Neural cell (in vitro differentiated cells): ENCODE measurements around the gene DIDO1. TPM values are rescaled to one million over a fixed set of nuclear protein-coding genes. Genes with fewer than 3 reads are reported as not detected.

Experiments used
- H2AFZ ChIP-seq: fragments of 200-600, 300-800 bp; sonication (generic), shearing (Covaris generic); 2 replicates; pipeline ENCODE4 v1.6.0; 2014; ENCODE audit warnings: low read depth, mild to moderate bottlenecking, antibody characterized with exemption, low read length, moderate library complexity
- H3F3A ChIP-seq: fragments of 200-600 bp; shearing (Covaris generic); 2 replicates; pipeline ENCODE4 v1.6.1; 2016; ENCODE audit warnings: mild to moderate bottlenecking, moderate library complexity, mixed read lengths, antibody characterized with exemption, low read length; ENCODE audit not compliant: insufficient read depth, poor library complexity, severe bottlenecking
- H3K27ac ChIP-seq: fragments of 200-600, 300-800 bp; sonication (generic), shearing (Covaris generic); 2 replicates; pipeline ENCODE4 v1.5.1; 2014; ENCODE audit warnings: mild to moderate bottlenecking, low read length, moderate library complexity
- H3K27me3 ChIP-seq: fragments of 300-800, 200-600 bp; sonication (generic), shearing (Covaris generic); 2 replicates; pipeline ENCODE4 v1.6.0; 2014; ENCODE audit warnings: mild to moderate bottlenecking, low read depth, low read length, moderate library complexity; ENCODE audit not compliant: insufficient read depth
- H3K36me3 ChIP-seq: fragments of 300-800, 200-600 bp; sonication (generic), shearing (Covaris generic); 2 replicates; pipeline ENCODE4 v1.5.1; 2014; ENCODE audit warnings: mild to moderate bottlenecking, antibody characterized with exemption, low read length, moderate library complexity; ENCODE audit not compliant: insufficient read depth
- H3K4me2 ChIP-seq: fragments of 300-800, 200-600 bp; sonication (generic), shearing (Covaris generic); 2 replicates; pipeline ENCODE4 v1.6.0; 2014; ENCODE audit warnings: mild to moderate bottlenecking, low read length
- H3K4me3 ChIP-seq: fragments of 300-800, 200-600 bp; sonication (generic), shearing (Covaris generic); 2 replicates; pipeline ENCODE4 v1.5.1; 2014; ENCODE audit warnings: mild to moderate bottlenecking, low read length, moderate library complexity
- H3K79me2 ChIP-seq: fragments of 200-600 bp; shearing (Covaris generic); replicated peaks from 2 replicates; pipeline ENCODE4 v1.6.0; 2014; ENCODE audit warnings: mild to moderate bottlenecking, low read length, moderate library complexity; ENCODE audit not compliant: insufficient read depth
- H3K9ac ChIP-seq: fragments of 300-800, 200-600 bp; sonication (generic), shearing (Covaris generic); 2 replicates; pipeline ENCODE4 v1.6.1; 2016; ENCODE audit warnings: mild to moderate bottlenecking, low read length, mixed read lengths
- H3K9me2 ChIP-seq: fragments of 200-600 bp; shearing (Covaris generic); 2 replicates; pipeline ENCODE4 v1.6.1; 2016; ENCODE audit warnings: mild to moderate bottlenecking, low read length, mixed read lengths; ENCODE audit not compliant: insufficient read depth
- H3K9me3 ChIP-seq: fragments of 200-600, 300-800 bp; sonication (generic), shearing (Covaris generic); 2 replicates; pipeline ENCODE4 v1.6.1; 2016; ENCODE audit warnings: mild to moderate bottlenecking, mixed run types, low read length, moderate library complexity, mixed read lengths
- H4K20me1 ChIP-seq: fragments of 200-600 bp; shearing (Covaris generic); 2 replicates; pipeline ENCODE4 v1.6.1; 2016; ENCODE audit warnings: mild to moderate bottlenecking, mixed run types; ENCODE audit not compliant: insufficient read depth
- EP300 ChIP-seq: fragments of 450-650 bp; conservative IDR thresholded peaks from 2 replicates; pipeline ENCODE4 v1.6.1; 2014; ENCODE audit warnings: antibody characterized with exemption, mild to moderate bottlenecking, moderate library complexity; ENCODE audit not compliant: poor library complexity, severe bottlenecking
- EZH2 ChIP-seq: fragments of 200-600, 300-800 bp; shearing (Covaris generic), sonication (generic); IDR thresholded peaks from 2 replicates; pipeline ENCODE4 v1.6.1; 2014; ENCODE audit warnings: antibody characterized with exemption, low read length, borderline replicate concordance, mild to moderate bottlenecking; ENCODE audit not compliant: insufficient read depth, poor library complexity, severe bottlenecking
- MXI1 ChIP-seq: fragments of 450-650 bp; conservative IDR thresholded peaks from 2 replicates; pipeline ENCODE4 v1.6.1; 2014; ENCODE audit warnings: antibody characterized with exemption, mild to moderate bottlenecking; ENCODE audit not compliant: poor library complexity, severe bottlenecking
- POLR2AphosphoS5 ChIP-seq: IDR thresholded peaks from 2 replicates; pipeline ENCODE4 v1.6.1; 2012
- RAD21 ChIP-seq: fragments of 450-650 bp; conservative IDR thresholded peaks from 2 replicates; pipeline ENCODE4 v1.6.1; 2014; ENCODE audit warnings: antibody characterized with exemption, mild to moderate bottlenecking, moderate library complexity
- SMC3 ChIP-seq: fragments of 450-650 bp; conservative IDR thresholded peaks from 2 replicates; pipeline ENCODE4 v1.6.1; 2014; ENCODE audit warnings: antibody characterized with exemption, mild to moderate bottlenecking, moderate library complexity; ENCODE audit not compliant: poor library complexity
- TAF1 ChIP-seq: IDR thresholded peaks from 2 replicates; pipeline ENCODE4 v1.6.1; 2012; ENCODE audit warnings: low read depth
- polyA minus RNA-seq: library from RNA; depleted of rRNA, polyadenylated mRNA; stranded (reverse); fragments of >200 nt; gene quantifications from 2 replicates; pipeline ENCODE4 v1.2.3, GENCODE V29; 2014
- polyA plus RNA-seq: library from polyadenylated mRNA; depleted of rRNA; stranded (reverse); fragments of >200 nt; gene quantifications from 2 replicates; pipeline ENCODE4 v1.2.3, GENCODE V29; 2014
- TF ChIP-seq, protein P1 (sequence below): fragments of 450-650 bp; IDR thresholded peaks from 2 replicates; pipeline ENCODE4 v1.5.1; 2014; ENCODE audit warnings: antibody characterized with exemption, mild to moderate bottlenecking, moderate library complexity; ENCODE audit not compliant: poor library complexity, severe bottlenecking
- TF ChIP-seq, protein P2 (sequence below): IDR thresholded peaks from 2 replicates; pipeline ENCODE4 v1.6.1; 2012; ENCODE audit warnings: borderline replicate concordance

The DIDO1 gene
- 40.9 and 42.8 TPM in 2 replicates for polyA plus RNA-seq
- 86.7 and 87.6 TPM in 2 replicates for polyA minus RNA-seq

DNA sequence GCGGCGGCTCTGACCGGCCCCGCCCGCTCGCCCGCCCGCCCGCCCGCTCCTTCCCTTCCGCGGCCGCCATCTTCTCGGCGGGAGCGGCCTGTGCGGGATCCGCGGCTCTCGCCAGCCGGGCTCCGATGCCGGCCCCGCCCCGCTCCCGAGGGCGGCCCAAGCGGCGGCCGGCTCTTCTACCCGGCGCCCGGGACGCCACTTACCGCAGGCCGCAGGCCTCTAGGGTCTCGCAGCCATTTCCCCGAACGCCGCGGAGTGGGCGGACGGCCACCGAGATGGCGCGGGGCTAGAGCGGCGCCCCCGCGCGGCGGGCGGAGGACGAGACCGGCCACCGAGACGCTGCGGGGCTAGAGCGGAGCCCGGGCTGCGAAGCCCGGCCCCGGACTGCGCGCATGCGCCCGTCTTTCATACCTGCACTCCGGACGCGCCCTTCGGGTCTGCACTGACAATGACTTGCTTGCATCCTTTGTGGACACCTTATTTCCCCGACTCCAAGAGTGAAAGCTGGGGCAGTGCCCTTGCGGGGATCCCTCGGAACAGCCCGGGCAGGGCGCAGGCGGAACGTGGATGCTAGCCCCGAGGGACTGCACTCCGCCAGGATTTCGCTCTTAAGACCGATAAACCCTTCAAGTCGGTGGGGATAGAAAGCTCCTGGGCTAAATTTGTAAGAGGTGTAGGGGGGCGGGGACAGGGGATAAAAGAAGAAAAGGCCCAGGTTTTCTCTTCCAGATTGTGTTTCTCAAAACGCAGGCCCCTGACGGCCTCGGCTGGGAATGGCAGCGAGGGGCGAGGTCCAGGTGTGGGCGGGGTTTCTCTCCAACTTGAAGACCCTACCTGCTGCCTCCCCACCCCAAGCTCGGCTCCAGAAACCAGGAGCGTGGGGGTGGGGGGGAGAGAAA, at the start of gene DIDO1:
TSS of gene DIDO1 (minus strand) at position 277 of the 899 bp plus-strand sequence.
- Histone ChIP-seq H3K27ac (peak within 1 kb of the TSS; percentile 92), H3K9me2 (no peaks in the 10 kb centered on the region), H3K36me3 (no peaks in the 10 kb centered on the region), H3K9ac (peak within 1 kb of the TSS; percentile 97), H3K4me2 (peak within 1 kb of the TSS; percentile 90), H3F3A (peaks cover 3% of the 10 kb centered on the region), H4K20me1 (peaks cover 11% of the 10 kb centered on the region), H3K79me2 (peaks cover 86% of the 10 kb centered on the region), H3K9me3 (no peaks in the 10 kb centered on the region), H3K27me3 (no peaks in the 10 kb centered on the region), H3K4me3 (peak within 1 kb of the TSS; percentile 98), H2AFZ (peak within 1 kb of the TSS; percentile 73)
- peak; percentile 72 for TF ChIP-seq MXI1
- peak; percentile 51 for TF ChIP-seq RAD21
- TF ChIP-seq, protein P1, sequence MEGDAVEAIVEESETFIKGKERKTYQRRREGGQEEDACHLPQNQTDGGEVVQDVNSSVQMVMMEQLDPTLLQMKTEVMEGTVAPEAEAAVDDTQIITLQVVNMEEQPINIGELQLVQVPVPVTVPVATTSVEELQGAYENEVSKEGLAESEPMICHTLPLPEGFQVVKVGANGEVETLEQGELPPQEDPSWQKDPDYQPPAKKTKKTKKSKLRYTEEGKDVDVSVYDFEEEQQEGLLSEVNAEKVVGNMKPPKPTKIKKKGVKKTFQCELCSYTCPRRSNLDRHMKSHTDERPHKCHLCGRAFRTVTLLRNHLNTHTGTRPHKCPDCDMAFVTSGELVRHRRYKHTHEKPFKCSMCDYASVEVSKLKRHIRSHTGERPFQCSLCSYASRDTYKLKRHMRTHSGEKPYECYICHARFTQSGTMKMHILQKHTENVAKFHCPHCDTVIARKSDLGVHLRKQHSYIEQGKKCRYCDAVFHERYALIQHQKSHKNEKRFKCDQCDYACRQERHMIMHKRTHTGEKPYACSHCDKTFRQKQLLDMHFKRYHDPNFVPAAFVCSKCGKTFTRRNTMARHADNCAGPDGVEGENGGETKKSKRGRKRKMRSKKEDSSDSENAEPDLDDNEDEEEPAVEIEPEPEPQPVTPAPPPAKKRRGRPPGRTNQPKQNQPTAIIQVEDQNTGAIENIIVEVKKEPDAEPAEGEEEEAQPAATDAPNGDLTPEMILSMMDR: peak; percentile 85
- no peak for TF ChIP-seq EZH2
- TF ChIP-seq EP300: peak; percentile 59
- TF ChIP-seq POLR2AphosphoS5: peak; percentile 97
- TF ChIP-seq SMC3: peak; percentile 52
- peak; percentile 83 for TF ChIP-seq TAF1
- TF ChIP-seq, protein P2, sequence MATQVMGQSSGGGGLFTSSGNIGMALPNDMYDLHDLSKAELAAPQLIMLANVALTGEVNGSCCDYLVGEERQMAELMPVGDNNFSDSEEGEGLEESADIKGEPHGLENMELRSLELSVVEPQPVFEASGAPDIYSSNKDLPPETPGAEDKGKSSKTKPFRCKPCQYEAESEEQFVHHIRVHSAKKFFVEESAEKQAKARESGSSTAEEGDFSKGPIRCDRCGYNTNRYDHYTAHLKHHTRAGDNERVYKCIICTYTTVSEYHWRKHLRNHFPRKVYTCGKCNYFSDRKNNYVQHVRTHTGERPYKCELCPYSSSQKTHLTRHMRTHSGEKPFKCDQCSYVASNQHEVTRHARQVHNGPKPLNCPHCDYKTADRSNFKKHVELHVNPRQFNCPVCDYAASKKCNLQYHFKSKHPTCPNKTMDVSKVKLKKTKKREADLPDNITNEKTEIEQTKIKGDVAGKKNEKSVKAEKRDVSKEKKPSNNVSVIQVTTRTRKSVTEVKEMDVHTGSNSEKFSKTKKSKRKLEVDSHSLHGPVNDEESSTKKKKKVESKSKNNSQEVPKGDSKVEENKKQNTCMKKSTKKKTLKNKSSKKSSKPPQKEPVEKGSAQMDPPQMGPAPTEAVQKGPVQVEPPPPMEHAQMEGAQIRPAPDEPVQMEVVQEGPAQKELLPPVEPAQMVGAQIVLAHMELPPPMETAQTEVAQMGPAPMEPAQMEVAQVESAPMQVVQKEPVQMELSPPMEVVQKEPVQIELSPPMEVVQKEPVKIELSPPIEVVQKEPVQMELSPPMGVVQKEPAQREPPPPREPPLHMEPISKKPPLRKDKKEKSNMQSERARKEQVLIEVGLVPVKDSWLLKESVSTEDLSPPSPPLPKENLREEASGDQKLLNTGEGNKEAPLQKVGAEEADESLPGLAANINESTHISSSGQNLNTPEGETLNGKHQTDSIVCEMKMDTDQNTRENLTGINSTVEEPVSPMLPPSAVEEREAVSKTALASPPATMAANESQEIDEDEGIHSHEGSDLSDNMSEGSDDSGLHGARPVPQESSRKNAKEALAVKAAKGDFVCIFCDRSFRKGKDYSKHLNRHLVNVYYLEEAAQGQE: peak; percentile 82

DNA sequence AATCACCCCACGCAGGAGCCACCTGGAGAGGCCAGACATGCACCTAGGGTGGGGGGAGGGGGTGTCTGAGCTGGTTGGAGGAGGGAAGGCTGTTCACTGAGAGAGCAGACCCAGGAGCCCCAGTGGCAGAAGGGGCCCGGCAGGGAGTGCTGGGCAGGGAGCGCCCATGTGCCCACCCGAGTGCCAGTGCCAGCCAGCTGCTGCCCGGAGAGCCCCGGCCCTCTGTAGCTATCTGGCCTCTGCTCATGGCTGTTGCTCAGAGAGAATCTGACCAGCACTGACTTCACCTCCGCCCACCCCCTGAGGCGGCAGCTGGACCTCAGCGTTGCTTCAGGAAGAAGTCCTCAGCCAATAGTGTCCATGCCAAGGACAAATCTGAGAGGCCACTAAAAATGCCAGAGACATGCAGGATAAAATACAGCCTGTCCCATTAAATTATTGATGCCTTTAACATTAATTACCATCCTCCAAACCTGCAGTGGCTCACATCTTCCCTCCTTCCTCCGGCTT, 49.0 kb upstream of the DIDO1 start:
- no peak overlapping the region for H3K4me2 ChIP-seq
- no peaks in the 10 kb centered on the region for H3K9me2 ChIP-seq

More for the DNA sequence above, 49.0 kb upstream of the DIDO1 start:
- H3K9ac ChIP-seq: no peak overlapping the region
- no peak for TF ChIP-seq EZH2
- TF ChIP-seq EP300: no peak
- TF ChIP-seq POLR2AphosphoS5: no peak
- TF ChIP-seq, protein P1: no peak
- TF ChIP-seq RAD21: no peak
- TF ChIP-seq MXI1: no peak
- TF ChIP-seq, protein P2: no peak
- TF ChIP-seq TAF1: no peak
- no peak for TF ChIP-seq SMC3
- H3K9me3 ChIP-seq: no peaks in the 10 kb centered on the region
- no peak overlapping the region for H3K27ac ChIP-seq
- H4K20me1 ChIP-seq: no peaks in the 10 kb centered on the region
- H3K36me3 ChIP-seq: no peaks in the 10 kb centered on the region
- peaks cover 22% of the 10 kb centered on the region for H3K27me3 ChIP-seq
- no peaks in the 10 kb centered on the region for H3K79me2 ChIP-seq
- H3K4me3 ChIP-seq: no peak overlapping the region
- no peak overlapping the region for H2AFZ ChIP-seq
- H3F3A ChIP-seq: no peaks in the 10 kb centered on the region
